Thoracic aorta (tissue), 2 donors: ENCODE data around the gene TRAPPC12. TPM values are rescaled to one million over a fixed set of nuclear protein-coding genes. Genes with fewer than 3 reads are reported as not detected.

ENCODE experiments used
- ATAC-seq: fragments of 150-250 bp; one replicate; pipeline ENCODE4 v1.8.0; 2017; ENCODE audit warnings: low read depth; ENCODE audit not compliant: insufficient number of reproducible peaks, low FRiP score
- DNase-seq: peaks from one replicate; pipeline ENCODE4 v3.0.0-alpha.2; 2020; ENCODE audit warnings: low spot score
- H3K27ac ChIP-seq, 2 donors: fragments of 200-600 bp; sonication (generic); 1 replicate in 1 of 2; 2 replicates in 1 of 2; pipeline ENCODE4 v1.5.1; 2016; ENCODE audit warnings: mild to moderate bottlenecking in 2 of 2, moderate library complexity in 2 of 2
- H3K27me3 ChIP-seq: fragments of 200-600 bp; sonication (generic); replicated peaks from 2 replicates; pipeline ENCODE4 v1.6.0; 2016; ENCODE audit warnings: mild to moderate bottlenecking; ENCODE audit not compliant: insufficient read depth
- H3K36me3 ChIP-seq: fragments of 200-600 bp; sonication (generic); one replicate; pipeline ENCODE4 v1.5.1; 2016
- H3K4me1 ChIP-seq, 2 donors: fragments of 200-600 bp; sonication (generic); 1 replicate in 1 of 2; 2 replicates in 1 of 2; pipeline versions ENCODE4 v1.5.1 to v1.6.0; 2016; ENCODE audit warnings: low read depth in 2 of 2, mild to moderate bottlenecking in 1 of 2; ENCODE audit not compliant: control insufficient read depth in 1 of 2
- H3K4me3 ChIP-seq: fragments of 200-600 bp; sonication (generic); 2 replicates; pipeline ENCODE4 v1.5.1; 2016; ENCODE audit warnings: mild to moderate bottlenecking
- H3K9me3 ChIP-seq: fragments of 200-600 bp; sonication (generic); 2 replicates; pipeline ENCODE4 v1.5.1; 2016
- CTCF ChIP-seq: fragments of 200-600 bp; sonication (generic); IDR thresholded peaks from one replicate; pipeline ENCODE4 v1.5.1; 2019; ENCODE audit warnings: antibody characterized with exemption
- total RNA-seq, 2 donors: library from RNA; depleted of rRNA; stranded (reverse); fragments of >200 nt; gene quantifications; one replicate each; pipeline versions ENCODE4 v1.1.0 to v1.2.3, GENCODE V29; 2016

TRAPPC12 gene
- total RNA-seq, 2 donors from 2014 or later = 121 to 180 TPM

DNA sequence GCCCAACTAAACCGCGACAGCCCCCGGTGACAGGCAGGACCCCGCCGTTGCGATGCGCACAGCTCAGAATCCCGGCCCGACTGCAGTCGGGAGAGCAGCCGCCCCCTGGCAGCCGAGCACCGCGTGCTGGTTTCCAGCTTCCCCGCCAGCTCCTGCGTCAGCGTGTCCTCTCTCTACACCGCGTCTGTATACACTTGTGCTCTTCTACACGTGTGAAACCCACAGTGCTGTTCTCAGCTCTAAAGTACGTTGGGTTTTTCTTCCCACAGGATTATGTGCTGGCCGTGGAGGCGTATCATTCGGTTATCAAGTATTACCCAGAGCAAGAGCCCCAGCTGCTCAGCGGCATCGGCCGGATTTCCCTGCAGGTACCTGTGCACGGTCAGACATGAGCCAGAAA is 85.8 kb downstream of the TRAPPC12 start:
- DNase-seq (no peak), ATAC-seq (no peak)
- Histone ChIP-seq H3K9me3 (no peaks in the 10 kb centered on the region), H3K36me3 (no peaks in the 10 kb centered on the region), H3K4me3 (no peak overlapping the region), H3K27me3 (no peaks in the 10 kb centered on the region), H3K4me1 (peaks cover 18 to 66% of the 10 kb centered on the region in 2 donors), H3K27ac (peak overlapping the region; percentile 91 to 97)
- no peak for TF ChIP-seq CTCF

DNA sequence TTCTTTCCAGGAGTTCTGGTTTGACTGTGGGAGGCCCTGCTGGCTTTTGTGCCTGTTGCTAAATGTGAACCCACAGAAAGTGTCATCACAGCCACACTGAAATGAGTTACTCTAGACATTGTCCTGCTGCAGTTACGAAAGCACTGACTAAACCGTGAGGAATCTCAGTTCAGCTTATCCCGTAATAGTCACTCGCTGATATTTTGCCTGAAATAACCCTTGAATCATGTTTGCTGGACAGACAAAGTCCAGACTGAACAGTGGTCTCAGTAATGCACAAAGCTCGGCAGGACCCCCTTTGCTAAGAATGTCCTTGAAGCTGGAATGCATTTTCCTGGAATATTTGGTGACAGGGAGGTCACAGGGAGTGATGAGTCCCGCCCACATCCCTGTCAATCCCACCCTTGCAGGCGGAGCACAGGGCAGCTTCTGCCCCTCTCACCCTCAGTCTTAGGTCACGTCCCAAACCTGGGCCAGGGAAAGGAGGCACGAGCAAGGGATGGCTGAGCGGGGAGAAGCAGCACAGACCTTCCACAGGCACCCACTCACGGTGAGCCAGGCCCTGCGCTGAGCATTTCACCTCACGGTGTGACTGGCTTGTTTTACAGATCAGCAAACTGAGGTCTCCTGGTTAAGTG is 86.5 kb downstream of the TRAPPC12 start:
- H3K4me3 ChIP-seq = no peak overlapping the region
- H3K4me1 ChIP-seq = peaks cover 23 to 68% of the 10 kb centered on the region in 2 donors
- no peaks in the 10 kb centered on the region for H3K9me3 ChIP-seq
- H3K36me3 ChIP-seq = no peaks in the 10 kb centered on the region
- TF ChIP-seq CTCF = no peak
- no peaks in the 10 kb centered on the region for H3K27me3 ChIP-seq
- peak overlapping the region; percentile 91 to 97 for H3K27ac ChIP-seq
- ATAC-seq (peak; percentile 59), DNase-seq (no peak)

GRCh38 chr2:3466482-3466863 is 87.0 kb downstream of the TRAPPC12 start:
- H3K27me3 ChIP-seq = no peaks in the 10 kb centered on the region
- H3K36me3 ChIP-seq = no peaks in the 10 kb centered on the region
- no peak for TF ChIP-seq CTCF
- H3K4me3 ChIP-seq = no peak overlapping the region
- DNase-seq = no peak
- no peak for ATAC-seq
- H3K4me1 ChIP-seq = peaks cover 28 to 70% of the 10 kb centered on the region in 2 donors
- H3K9me3 ChIP-seq = no peaks in the 10 kb centered on the region
- peak overlapping the region; percentile 91 to 97 for H3K27ac ChIP-seq

DNA sequence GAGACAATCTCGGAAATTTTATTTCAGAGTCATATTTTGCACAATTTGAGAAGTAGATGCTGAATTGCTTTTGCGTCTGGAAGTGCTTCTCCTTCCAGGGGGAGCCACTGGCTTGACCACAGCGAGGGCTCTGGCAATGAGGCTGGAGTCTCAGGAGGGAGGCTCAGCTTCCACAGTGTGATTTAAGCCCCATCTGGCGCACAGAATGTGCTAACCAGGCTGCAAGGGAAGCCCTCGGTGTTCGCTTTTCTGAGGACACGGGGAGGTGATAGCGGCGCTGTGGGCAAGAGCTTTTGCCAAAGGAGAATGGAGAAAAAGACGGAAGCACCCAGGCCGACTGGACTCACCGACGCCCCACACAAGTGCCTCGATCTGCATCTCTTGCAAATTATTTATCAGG is 87.5 kb downstream of the TRAPPC12 start:
- DNase-seq (no peak), ATAC-seq (no peak)
- no peak overlapping the region for H3K4me3 ChIP-seq
- no peak for TF ChIP-seq CTCF
- H3K9me3 ChIP-seq = no peaks in the 10 kb centered on the region
- H3K27me3 ChIP-seq = no peaks in the 10 kb centered on the region
- peaks cover 32 to 70% of the 10 kb centered on the region in 2 donors for H3K4me1 ChIP-seq
- peak overlapping the region; percentile 91 to 97 for H3K27ac ChIP-seq
- no peaks in the 10 kb centered on the region for H3K36me3 ChIP-seq

GRCh38 chr2:3467654-3468053 is 88.2 kb downstream of the TRAPPC12 start:
- H3K4me1 ChIP-seq = peaks cover 32 to 71% of the 10 kb centered on the region in 2 donors

More at GRCh38 chr2:3467654-3468053, 88.2 kb downstream of the TRAPPC12 start:
- H3K9me3 ChIP-seq = no peaks in the 10 kb centered on the region
- no peaks in the 10 kb centered on the region for H3K27me3 ChIP-seq
- no peak overlapping the region for H3K4me3 ChIP-seq
- ATAC-seq = no peak
- DNase-seq = no peak
- peak overlapping the region; percentile 91 to 97 for H3K27ac ChIP-seq
- TF ChIP-seq CTCF = no peak
- no peaks in the 10 kb centered on the region for H3K36me3 ChIP-seq
